ENCODE results near the gene ATOX1.

- TF ChIP-seq, protein P1, sequence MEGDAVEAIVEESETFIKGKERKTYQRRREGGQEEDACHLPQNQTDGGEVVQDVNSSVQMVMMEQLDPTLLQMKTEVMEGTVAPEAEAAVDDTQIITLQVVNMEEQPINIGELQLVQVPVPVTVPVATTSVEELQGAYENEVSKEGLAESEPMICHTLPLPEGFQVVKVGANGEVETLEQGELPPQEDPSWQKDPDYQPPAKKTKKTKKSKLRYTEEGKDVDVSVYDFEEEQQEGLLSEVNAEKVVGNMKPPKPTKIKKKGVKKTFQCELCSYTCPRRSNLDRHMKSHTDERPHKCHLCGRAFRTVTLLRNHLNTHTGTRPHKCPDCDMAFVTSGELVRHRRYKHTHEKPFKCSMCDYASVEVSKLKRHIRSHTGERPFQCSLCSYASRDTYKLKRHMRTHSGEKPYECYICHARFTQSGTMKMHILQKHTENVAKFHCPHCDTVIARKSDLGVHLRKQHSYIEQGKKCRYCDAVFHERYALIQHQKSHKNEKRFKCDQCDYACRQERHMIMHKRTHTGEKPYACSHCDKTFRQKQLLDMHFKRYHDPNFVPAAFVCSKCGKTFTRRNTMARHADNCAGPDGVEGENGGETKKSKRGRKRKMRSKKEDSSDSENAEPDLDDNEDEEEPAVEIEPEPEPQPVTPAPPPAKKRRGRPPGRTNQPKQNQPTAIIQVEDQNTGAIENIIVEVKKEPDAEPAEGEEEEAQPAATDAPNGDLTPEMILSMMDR (IDR thresholded peaks at IDR 0.05; ENCODE audit: low read length), result no peak
- TF ChIP-seq EZH2phosphoT487 (IDR thresholded peaks at IDR 0.05; ENCODE audit: low read length) (no peak), EZH2 (optimal IDR thresholded peaks at IDR 0.05; ENCODE audit: low read depth, low read length) (no peak)
These were observed 24.4 kb downstream of the ATOX1 start for GRCh38 chr5:151734064-151734408.
